HFF-Myc (cell line): ENCODE measurements around the gene RBM43.

Experiments used
- DNase-seq: peaks from one replicate; pipeline ENCODE4 v3.0.0-alpha.2; 2011; ENCODE audit warnings: low read depth; ENCODE audit errors: extremely low read depth
- H3K4me3 ChIP-seq: replicated peaks from 2 replicates; pipeline ENCODE4 v1.5.1; 2011; ENCODE audit warnings: low read depth, mild to moderate bottlenecking, control low read depth, low read length
- TF ChIP-seq, protein P1 (sequence below): IDR thresholded peaks from 2 replicates; pipeline ENCODE4 v1.5.1; 2012; ENCODE audit warnings: mild to moderate bottlenecking, low read depth, low read length, control low read depth; ENCODE audit errors: missing control alignments

Gene RBM43

GRCh38 chr2:151260573-151261230 is 961 bp downstream of the RBM43 start:
- no peak for DNase-seq
- TF ChIP-seq, protein P1, sequence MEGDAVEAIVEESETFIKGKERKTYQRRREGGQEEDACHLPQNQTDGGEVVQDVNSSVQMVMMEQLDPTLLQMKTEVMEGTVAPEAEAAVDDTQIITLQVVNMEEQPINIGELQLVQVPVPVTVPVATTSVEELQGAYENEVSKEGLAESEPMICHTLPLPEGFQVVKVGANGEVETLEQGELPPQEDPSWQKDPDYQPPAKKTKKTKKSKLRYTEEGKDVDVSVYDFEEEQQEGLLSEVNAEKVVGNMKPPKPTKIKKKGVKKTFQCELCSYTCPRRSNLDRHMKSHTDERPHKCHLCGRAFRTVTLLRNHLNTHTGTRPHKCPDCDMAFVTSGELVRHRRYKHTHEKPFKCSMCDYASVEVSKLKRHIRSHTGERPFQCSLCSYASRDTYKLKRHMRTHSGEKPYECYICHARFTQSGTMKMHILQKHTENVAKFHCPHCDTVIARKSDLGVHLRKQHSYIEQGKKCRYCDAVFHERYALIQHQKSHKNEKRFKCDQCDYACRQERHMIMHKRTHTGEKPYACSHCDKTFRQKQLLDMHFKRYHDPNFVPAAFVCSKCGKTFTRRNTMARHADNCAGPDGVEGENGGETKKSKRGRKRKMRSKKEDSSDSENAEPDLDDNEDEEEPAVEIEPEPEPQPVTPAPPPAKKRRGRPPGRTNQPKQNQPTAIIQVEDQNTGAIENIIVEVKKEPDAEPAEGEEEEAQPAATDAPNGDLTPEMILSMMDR, result no peak
- H3K4me3 ChIP-seq, result peak overlapping the region; percentile 60

- no peak overlapping the region for H3K4me3 ChIP-seq
- DNase-seq, result no peak
- TF ChIP-seq, protein P1, result no peak
Observed at GRCh38 chr2:151258121-151258520, 3.5 kb downstream of the RBM43 start.

GRCh38 chr2:151252646-151253045 is 9.0 kb downstream of the RBM43 start:
- H3K4me3 ChIP-seq, result no peak overlapping the region
- TF ChIP-seq, protein P1, result no peak
- no peak for DNase-seq

- H3K4me3 ChIP-seq, result no peak overlapping the region
- no peak for DNase-seq
- TF ChIP-seq, protein P1, result no peak
Observed at GRCh38 chr2:151251012-151251411, 10.7 kb downstream of the RBM43 start.

GRCh38 chr2:151247432-151247831 is 14.2 kb downstream of the RBM43 start:
- no peak overlapping the region for H3K4me3 ChIP-seq
- TF ChIP-seq, protein P1, result no peak
- no peak for DNase-seq

- TF ChIP-seq, protein P1, result no peak
- no peak overlapping the region for H3K4me3 ChIP-seq
- DNase-seq, result no peak
Observed at GRCh38 chr2:151246152-151246551, 15.5 kb downstream of the RBM43 start.

GRCh38 chr2:151243468-151243867 is 18.2 kb downstream of the RBM43 start:
- TF ChIP-seq, protein P1, result no peak
- DNase-seq, result no peak
- no peak overlapping the region for H3K4me3 ChIP-seq
